ENCODE data around the gene CUEDC1.

DNA sequence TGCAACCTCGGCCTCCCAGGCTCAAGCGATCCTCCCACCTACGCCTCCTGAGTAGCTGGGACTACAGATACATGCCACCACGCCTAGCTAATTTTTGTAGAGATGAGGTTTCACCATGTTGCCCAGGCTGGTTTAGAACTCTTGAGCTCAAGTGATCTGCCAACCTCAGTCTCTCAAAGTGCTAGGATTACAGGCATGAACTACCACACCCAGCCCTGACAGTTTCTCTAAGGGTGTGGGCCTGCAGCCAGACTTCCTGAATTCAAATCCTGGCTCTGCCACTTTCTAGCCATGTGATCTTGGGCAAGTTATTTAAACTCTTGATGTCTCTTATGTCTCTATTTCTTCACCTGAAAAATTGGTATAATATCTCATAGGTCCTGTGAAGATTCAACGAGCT, 5.6 kb downstream of the CUEDC1 start:
- TF ChIP-seq CTCF (IDR thresholded peaks at IDR 0.05) = no peak
- no peak for TF ChIP-seq POLR2A (IDR thresholded peaks at IDR 0.05)

All from heart left ventricle (tissue), 13 donors.